SJSA1 (cell line): ENCODE results near the gene BBS9. TPM values are rescaled to one million over a fixed set of nuclear protein-coding genes. Genes with fewer than 3 reads are reported as not detected.
"Not testable (repeated sequence)": the region's sequence is repeated elsewhere in the genome, so short reads cannot be mapped to it uniquely, and the experiment has no call there.

ENCODE experiments used
- DNase-seq, 2 experiments: peaks; one replicate each; pipeline ENCODE4 v3.0.0-alpha.2; 2015 to 2020; ENCODE audit warnings: low spot score in 2 of 2, low read depth in 1 of 2
- H3K27ac ChIP-seq: fragments of 250-450 bp; sonication (Bioruptor Pico); 2 replicates; pipeline ENCODE4 v1.5.1; 2020; ENCODE audit warnings: mild to moderate bottlenecking, moderate library complexity
- H3K27me3 ChIP-seq: fragments of 250-450 bp; sonication (Bioruptor Pico); replicated peaks from 2 replicates; pipeline ENCODE4 v1.5.1; 2020; ENCODE audit warnings: mild to moderate bottlenecking, moderate library complexity
- H3K36me3 ChIP-seq: fragments of 250-450 bp; sonication (Bioruptor Pico); 2 replicates; pipeline ENCODE4 v1.5.1; 2020; ENCODE audit warnings: mild to moderate bottlenecking
- H3K4me1 ChIP-seq: fragments of 250-450 bp; sonication (Bioruptor Pico); replicated peaks from 2 replicates; pipeline ENCODE4 v1.6.1; 2021; ENCODE audit warnings: mild to moderate bottlenecking
- H3K4me3 ChIP-seq: fragments of 250-450 bp; sonication (Bioruptor Pico); 2 replicates; pipeline ENCODE4 v1.5.1; 2020; ENCODE audit warnings: mild to moderate bottlenecking
- H3K9me3 ChIP-seq: fragments of 250-450 bp; sonication (Bioruptor Pico); replicated peaks from 2 replicates; pipeline ENCODE4 v1.5.1; 2020; ENCODE audit warnings: mild to moderate bottlenecking
- total RNA-seq: library from RNA; depleted of rRNA; stranded (reverse); fragments of >200 nt; shearing (Covaris generic); gene quantifications from 2 replicates; pipeline ENCODE4 v1.2.3, GENCODE V29; 2014

BBS9 gene
- total RNA-seq, 1 experiment from 2014 or later: 3.6 TPM

DNA sequence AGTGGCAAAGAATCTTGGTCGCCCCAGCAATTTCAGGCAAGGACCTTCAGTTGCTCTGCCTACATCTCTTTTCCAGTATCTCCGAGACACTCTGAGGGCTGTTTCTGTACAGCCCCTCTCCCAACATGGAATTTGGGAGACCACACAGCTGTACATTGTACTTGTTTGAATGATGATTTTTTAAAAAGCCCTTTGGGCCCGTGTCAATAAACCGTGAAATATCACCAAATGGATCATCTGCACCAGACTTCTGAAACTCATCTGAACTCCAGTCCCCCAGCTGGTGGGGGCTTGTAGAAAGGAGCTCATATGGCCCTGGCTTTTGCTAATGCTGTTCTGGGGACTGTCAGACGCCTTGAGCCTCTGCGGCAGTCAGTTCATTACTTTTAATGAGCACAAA is 374.9 kb downstream of the BBS9 start:
- DNase-seq: no peak
- no peaks in the 10 kb centered on the region for H3K9me3 ChIP-seq
- H3K27ac ChIP-seq: no peak overlapping the region
- no peaks in the 10 kb centered on the region for H3K36me3 ChIP-seq
- no peaks in the 10 kb centered on the region for H3K4me1 ChIP-seq
- H3K4me3 ChIP-seq: no peak overlapping the region
- no peaks in the 10 kb centered on the region for H3K27me3 ChIP-seq

DNA sequence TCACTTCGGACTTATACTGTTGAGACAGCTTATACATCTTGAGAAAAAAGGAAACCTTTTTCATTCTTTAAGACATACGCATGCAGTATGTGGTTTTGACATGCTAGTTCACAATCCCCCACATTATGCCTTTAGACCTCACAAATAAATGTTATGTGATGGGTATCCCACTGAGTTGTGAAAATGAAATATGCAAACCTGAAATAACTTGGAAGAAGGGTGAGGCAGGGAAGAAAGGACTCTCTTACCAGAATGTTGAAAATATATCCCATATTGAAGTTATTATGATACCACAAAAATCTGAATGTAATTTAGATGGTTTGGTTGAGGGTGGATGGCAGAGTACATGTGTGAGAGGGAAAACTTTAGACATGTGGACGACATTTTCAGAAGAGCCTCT is 379.8 kb downstream of the BBS9 start:
- Histone ChIP-seq H3K27ac (no peak overlapping the region), H3K4me3 (no peak overlapping the region), H3K27me3 (no peaks in the 10 kb centered on the region), H3K36me3 (no peaks in the 10 kb centered on the region), H3K4me1 (no peaks in the 10 kb centered on the region), H3K9me3 (no peaks in the 10 kb centered on the region; the same call in 1 of the 2 replicates)
- DNase-seq: no peak

GRCh38 chr7:33511778-33512177 is 382.4 kb downstream of the BBS9 start:
- Histone ChIP-seq H3K36me3 (no peaks in the 10 kb centered on the region), H3K4me3 (no peak overlapping the region), H3K9me3 (no peaks in the 10 kb centered on the region; the same call in 1 of the 2 replicates), H3K4me1 (no peaks in the 10 kb centered on the region), H3K27me3 (no peaks in the 10 kb centered on the region), H3K27ac (no peak overlapping the region)
- no peak for DNase-seq

- Histone ChIP-seq H3K9me3 (no peaks in the 10 kb centered on the region; the same call in 1 of the 2 replicates), H3K4me1 (no peaks in the 10 kb centered on the region), H3K4me3 (no peak overlapping the region), H3K27ac (no peak overlapping the region), H3K36me3 (no peaks in the 10 kb centered on the region), H3K27me3 (no peaks in the 10 kb centered on the region)
- DNase-seq: no peak
Measured at GRCh38 chr7:33516568-33516967, 387.2 kb downstream of the BBS9 start.

GRCh38 chr7:33517191-33517590 is 387.8 kb downstream of the BBS9 start:
- no peak overlapping the region for H3K27ac ChIP-seq

GRCh38 chr7:33527008-33527407 is 397.6 kb downstream of the BBS9 start:
- H3K36me3 ChIP-seq, DNase-seq, H3K9me3 ChIP-seq, H3K4me1 ChIP-seq, H3K27me3 ChIP-seq, H3K4me3 ChIP-seq, H3K27ac ChIP-seq: not testable (repeated sequence)

More at GRCh38 chr7:33517191-33517590, 387.8 kb downstream of the BBS9 start:
- Histone ChIP-seq H3K4me1 (no peaks in the 10 kb centered on the region), H3K27me3 (no peaks in the 10 kb centered on the region), H3K36me3 (no peaks in the 10 kb centered on the region), H3K4me3 (no peak overlapping the region), H3K9me3 (no peaks in the 10 kb centered on the region; the same call in 1 of the 2 replicates)
- DNase-seq: no peak

DNA sequence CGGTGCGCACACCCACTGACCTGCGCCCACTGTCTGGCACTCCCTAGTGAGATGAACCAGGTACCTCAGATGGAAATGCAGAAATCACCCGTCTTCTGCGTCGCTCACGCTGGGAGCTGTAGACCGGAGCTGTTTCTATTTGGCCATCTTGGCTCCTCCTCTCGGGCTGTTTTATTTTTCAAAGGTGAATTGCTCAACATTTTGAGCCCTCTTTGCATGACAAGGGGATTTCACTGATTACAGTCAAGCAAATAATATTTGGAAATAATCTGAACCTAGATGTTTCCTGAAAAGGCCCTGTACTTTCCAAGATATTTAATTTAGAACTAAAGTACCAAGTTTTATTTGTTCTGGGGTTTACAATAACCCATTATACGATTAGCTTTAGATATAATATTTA is 398.2 kb downstream of the BBS9 start:
- not testable (repeated sequence) for H3K4me3 ChIP-seq, H3K36me3 ChIP-seq, DNase-seq, H3K4me1 ChIP-seq, H3K27me3 ChIP-seq, H3K9me3 ChIP-seq, H3K27ac ChIP-seq

DNA sequence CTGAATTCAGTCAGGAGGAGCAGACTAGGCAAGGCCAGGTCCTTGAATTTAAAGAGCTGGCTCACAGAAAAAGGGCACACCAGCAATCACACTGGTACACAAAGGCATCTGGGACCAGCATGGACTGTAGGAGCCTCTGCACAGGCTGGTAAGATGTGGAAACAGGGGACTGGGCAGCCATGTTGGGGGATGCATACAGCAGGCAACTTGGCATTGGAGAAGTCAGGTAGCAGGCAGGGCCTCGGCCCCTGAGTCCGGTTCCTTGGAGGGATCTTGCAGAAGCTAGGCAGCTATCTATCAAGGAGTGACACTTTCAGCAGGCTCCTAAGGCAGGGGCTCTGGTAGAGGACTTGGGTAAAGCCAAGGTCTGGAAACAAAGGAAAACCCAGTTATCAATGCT is 399.7 kb downstream of the BBS9 start:
- DNase-seq: no peak
- no peaks in the 10 kb centered on the region for H3K9me3 ChIP-seq
- no peak overlapping the region for H3K27ac ChIP-seq
- no peaks in the 10 kb centered on the region for H3K4me1 ChIP-seq
- no peaks in the 10 kb centered on the region for H3K36me3 ChIP-seq
- no peak overlapping the region for H3K4me3 ChIP-seq
- H3K27me3 ChIP-seq: no peaks in the 10 kb centered on the region

GRCh38 chr7:33530664-33531063 is 401.3 kb downstream of the BBS9 start:
- Histone ChIP-seq H3K4me1 (peaks cover 12% of the 10 kb centered on the region), H3K27ac (no peak overlapping the region), H3K27me3 (no peaks in the 10 kb centered on the region), H3K36me3 (no peaks in the 10 kb centered on the region), H3K4me3 (no peak overlapping the region), H3K9me3 (no peaks in the 10 kb centered on the region)
- DNase-seq: no peak

DNA sequence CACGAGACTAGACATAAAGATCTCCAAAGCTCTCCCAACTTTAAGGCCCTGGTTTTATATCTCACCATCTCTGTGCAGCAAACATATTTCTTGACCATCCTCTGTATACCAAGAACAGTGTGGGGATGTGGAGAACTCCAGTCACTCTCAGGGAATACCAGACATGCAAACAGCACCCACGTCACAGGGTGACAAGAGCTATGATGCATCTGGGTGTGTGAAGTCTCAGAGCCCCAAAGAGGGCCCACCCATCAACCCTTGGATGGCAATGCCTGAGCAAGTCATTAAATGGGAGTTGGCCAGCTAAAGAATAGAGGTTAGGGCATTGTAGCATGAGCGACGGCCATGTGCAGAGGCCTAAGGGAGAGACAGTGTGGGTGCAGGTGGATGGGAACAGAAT is 402.5 kb downstream of the BBS9 start:
- Histone ChIP-seq H3K4me3 (no peak overlapping the region), H3K27me3 (no peaks in the 10 kb centered on the region), H3K4me1 (peaks cover 12% of the 10 kb centered on the region), H3K36me3 (no peaks in the 10 kb centered on the region), H3K27ac (no peak overlapping the region), H3K9me3 (no peaks in the 10 kb centered on the region)
- no peak for DNase-seq

GRCh38 chr7:33534833-33535232 is 405.5 kb downstream of the BBS9 start:
- H3K36me3 ChIP-seq: no peaks in the 10 kb centered on the region
- H3K27me3 ChIP-seq: no peaks in the 10 kb centered on the region
- H3K27ac ChIP-seq: peak overlapping the region; percentile 49; the same call in 1 of the 2 replicates
- peak in 1 of 2 experiments; percentile 37 for DNase-seq
- no peak overlapping the region for H3K4me3 ChIP-seq
- H3K4me1 ChIP-seq: peaks cover 12% of the 10 kb centered on the region
- no peaks in the 10 kb centered on the region for H3K9me3 ChIP-seq

DNA sequence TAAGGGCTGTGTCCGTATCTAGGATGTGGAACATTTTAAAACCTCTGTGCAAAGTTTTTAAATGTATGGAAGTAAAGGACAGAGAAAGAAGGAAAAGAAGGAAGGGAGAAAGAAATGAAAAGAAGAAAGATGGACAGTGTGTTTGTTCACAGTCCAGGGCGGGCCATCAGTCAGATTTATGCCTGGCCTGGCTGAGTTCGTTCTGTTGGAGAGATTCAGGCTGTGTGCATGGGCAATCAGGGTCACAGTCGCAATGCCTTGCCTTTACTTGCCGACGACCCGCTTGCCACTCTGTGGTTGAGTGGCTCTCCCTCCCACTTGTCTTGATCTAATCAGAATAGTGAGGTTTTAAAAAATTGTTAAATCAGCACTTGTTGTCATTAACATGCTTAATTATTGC is 406.6 kb downstream of the BBS9 start:
- H3K4me3 ChIP-seq: no peak overlapping the region
- H3K36me3 ChIP-seq: no peaks in the 10 kb centered on the region
- peaks cover 12% of the 10 kb centered on the region for H3K4me1 ChIP-seq
- no peaks in the 10 kb centered on the region for H3K9me3 ChIP-seq
- no peaks in the 10 kb centered on the region for H3K27me3 ChIP-seq
- H3K27ac ChIP-seq: no peak overlapping the region
- DNase-seq: no peak

- Histone ChIP-seq H3K27me3 (no peaks in the 10 kb centered on the region), H3K4me3 (no peak overlapping the region), H3K36me3 (no peaks in the 10 kb centered on the region), H3K9me3 (no peaks in the 10 kb centered on the region), H3K4me1 (peaks cover 12% of the 10 kb centered on the region), H3K27ac (no peak overlapping the region)
- no peak for DNase-seq
Measured at GRCh38 chr7:33536398-33537103, 407.2 kb downstream of the BBS9 start.

GRCh38 chr7:33537104-33537477 is 407.7 kb downstream of the BBS9 start:
- H3K27me3 ChIP-seq: no peaks in the 10 kb centered on the region
- no peak for DNase-seq
- H3K27ac ChIP-seq: no peak overlapping the region
- no peak overlapping the region for H3K4me3 ChIP-seq
- H3K9me3 ChIP-seq: no peaks in the 10 kb centered on the region
- H3K36me3 ChIP-seq: no peaks in the 10 kb centered on the region
- peaks cover 12% of the 10 kb centered on the region for H3K4me1 ChIP-seq

DNA sequence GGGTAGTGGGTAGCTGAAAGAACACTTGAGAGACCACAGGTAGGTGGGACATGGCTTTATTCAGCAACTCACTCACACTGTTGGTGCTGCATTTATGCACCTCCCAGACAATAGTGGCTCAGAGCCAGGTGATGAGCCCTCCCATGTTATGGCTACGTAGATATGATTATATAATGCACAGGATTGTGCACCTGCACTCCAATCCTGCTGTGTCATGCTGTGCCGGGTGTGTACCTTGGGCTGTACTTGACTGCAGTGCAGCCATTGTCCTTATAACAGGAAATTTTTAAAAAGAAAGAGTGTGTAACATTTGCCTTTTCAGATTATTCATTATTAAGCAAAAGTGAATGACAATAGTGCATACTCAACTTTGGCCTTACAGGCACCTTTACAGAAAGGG is 409.8 kb downstream of the BBS9 start:
- Histone ChIP-seq H3K4me1 (peaks cover 12% of the 10 kb centered on the region), H3K36me3 (no peaks in the 10 kb centered on the region), H3K4me3 (no peak overlapping the region), H3K27me3 (no peaks in the 10 kb centered on the region), H3K9me3 (no peaks in the 10 kb centered on the region), H3K27ac (no peak overlapping the region)
- DNase-seq: no peak
